Activated naive CD4-positive, alpha-beta T cell treated with anti-CD3 and anti-CD28 coated beads for 36 hours (primary cell): Measurements from ENCODE around the gene P4HA3. TPM values are rescaled to one million over a fixed set of nuclear protein-coding genes. Genes with fewer than 3 reads are reported as not detected.

Source experiments
- CTCF ChIA-PET: fragments of 350-600 bp; sonication (Branson Sonifier 250); formaldehyde crosslinking; loops from one replicate; lab custom pipeline; 2021; ENCODE audit warnings: antibody characterized with exemption; lab: Charles Lee
- DNase-seq: peaks from one replicate; pipeline ENCODE4 v3.0.0-alpha.2; 2020
- H3K27ac Mint-ChIP-seq: one replicate; pipeline ENCODE4 v1.8.0; 2021; ENCODE audit warnings: mild to moderate bottlenecking, mixed read lengths
- H3K27me3 Mint-ChIP-seq: one replicate; pipeline ENCODE4 v1.8.0; 2021; ENCODE audit warnings: low read depth, mixed read lengths
- H3K36me3 Mint-ChIP-seq: one replicate; pipeline ENCODE4 v1.8.0; 2021; ENCODE audit warnings: low read depth, mixed read lengths
- H3K4me1 Mint-ChIP-seq: one replicate; pipeline ENCODE4 v1.8.0; 2021; ENCODE audit warnings: low read depth, mixed read lengths
- H3K4me3 Mint-ChIP-seq: one replicate; pipeline ENCODE4 v1.8.0; 2021; ENCODE audit warnings: mild to moderate bottlenecking, moderate library complexity, mixed read lengths
- H3K9me3 Mint-ChIP-seq: one replicate; pipeline ENCODE4 v1.8.0; 2021; ENCODE audit warnings: mixed read lengths
- intact Hi-C: fragments of 100-400 bp; cut with micrococcal nuclease; formaldehyde crosslinking; loops from one replicate; pipeline ENCODE4 v1.15.1; 2023
- total RNA-seq, 2 experiments: library from RNA; stranded (reverse); gene quantifications; one replicate each; pipeline ENCODE4 v1.2.3, GENCODE V29; 2021

P4HA3 gene
- total RNA-seq, 2 experiments from 2014 or later, result not detected

GRCh38 chr11:74280494-74280893, 30.9 kb downstream of the P4HA3 start:
- no peak for DNase-seq
- Mint-ChIP-seq H3K27ac (no peak overlapping the region), H3K4me1 (no peaks in the 10 kb centered on the region), H3K36me3 (no peaks in the 10 kb centered on the region), H3K9me3 (peaks cover 2% of the 10 kb centered on the region), H3K4me3 (no peak overlapping the region), H3K27me3 (no peaks in the 10 kb centered on the region)
- CTCF ChIA-PET, result interaction anchor here (1.0 to 1.9 kb wide), 2 partner anchors 25 to 41 kb away, joined by 3 to 6 read pairs; no protein-coding TSS in a partner anchor
- intact Hi-C loops, result no loop called here

- Mint-ChIP-seq H3K9me3 (peaks cover 2% of the 10 kb centered on the region), H3K27me3 (no peaks in the 10 kb centered on the region), H3K27ac (no peak overlapping the region)
Observed at GRCh38 chr11:74279256-74279655, 32.2 kb downstream of the P4HA3 start.

GRCh38 chr11:74278721-74279161, 32.7 kb downstream of the P4HA3 start:
- Mint-ChIP-seq H3K27ac (no peak overlapping the region), H3K9me3 (peaks cover 2% of the 10 kb centered on the region), H3K4me1 (no peaks in the 10 kb centered on the region), H3K4me3 (no peak overlapping the region), H3K36me3 (no peaks in the 10 kb centered on the region), H3K27me3 (no peaks in the 10 kb centered on the region)
- intact Hi-C loops, result no loop called here
- CTCF ChIA-PET, result interaction anchor here (1.9 kb wide), 1 partner anchor 23 kb away, joined by 6 read pairs; no protein-coding TSS in a partner anchor
- no peak for DNase-seq

More at GRCh38 chr11:74279256-74279655, 32.2 kb downstream of the P4HA3 start:
- DNase-seq, result no peak
- Mint-ChIP-seq H3K4me1 (no peaks in the 10 kb centered on the region), H3K4me3 (no peak overlapping the region), H3K36me3 (no peaks in the 10 kb centered on the region)
- intact Hi-C loops, result no loop called here
- CTCF ChIA-PET, result interaction anchor here (0.6 to 1.9 kb wide), 2 partner anchors 24 to 152 kb away, joined by 4 to 6 read pairs; no protein-coding TSS in a partner anchor

- H3K27me3 Mint-ChIP-seq, result no peaks in the 10 kb centered on the region
- no peak overlapping the region for H3K27ac Mint-ChIP-seq
- intact Hi-C loops, result no loop called here
- H3K4me1 Mint-ChIP-seq, result no peaks in the 10 kb centered on the region
- no peaks in the 10 kb centered on the region for H3K36me3 Mint-ChIP-seq
- H3K9me3 Mint-ChIP-seq, result peaks cover 2% of the 10 kb centered on the region
- DNase-seq, result no peak
- no peak overlapping the region for H3K4me3 Mint-ChIP-seq
- CTCF ChIA-PET, result no interaction called here
Observed at GRCh38 chr11:74278103-74278502, 33.3 kb downstream of the P4HA3 start.

GRCh38 chr11:74276581-74276980, 34.9 kb downstream of the P4HA3 start:
- intact Hi-C loops, result no loop called here
- Mint-ChIP-seq H3K4me3 (no peak overlapping the region), H3K27me3 (no peaks in the 10 kb centered on the region), H3K9me3 (peaks cover 2% of the 10 kb centered on the region), H3K27ac (no peak overlapping the region), H3K36me3 (no peaks in the 10 kb centered on the region), H3K4me1 (no peaks in the 10 kb centered on the region)
- CTCF ChIA-PET, result interaction anchor here (0.6 kb wide), 1 partner anchor 531 kb away, joined by 3 read pairs; no protein-coding TSS in a partner anchor
- DNase-seq, result no peak

- no peak overlapping the region for H3K27ac Mint-ChIP-seq
- CTCF ChIA-PET, result interaction anchor here (1.4 kb wide), 1 partner anchor 17 kb away, joined by 4 read pairs; no protein-coding TSS in a partner anchor
Observed at GRCh38 chr11:74272276-74272675, 39.2 kb downstream of the P4HA3 start.

GRCh38 chr11:74269161-74269811, 42.2 kb downstream of the P4HA3 start:
- intact Hi-C loops, result no loop called here
- peak; percentile 45 for DNase-seq
- H3K4me1 Mint-ChIP-seq, result peaks cover 20% of the 10 kb centered on the region
- H3K9me3 Mint-ChIP-seq, result no peaks in the 10 kb centered on the region
- no peak overlapping the region for H3K27ac Mint-ChIP-seq
- no peaks in the 10 kb centered on the region for H3K27me3 Mint-ChIP-seq
- CTCF ChIA-PET, result interaction anchor here (0.5 to 3.1 kb wide), 4 partner anchors 13 to 91 kb away, joined by 3 to 16 read pairs (median 8); no protein-coding TSS in a partner anchor
- H3K36me3 Mint-ChIP-seq, result no peaks in the 10 kb centered on the region
- H3K4me3 Mint-ChIP-seq, result no peak overlapping the region

More at GRCh38 chr11:74272276-74272675, 39.2 kb downstream of the P4HA3 start:
- H3K36me3 Mint-ChIP-seq, result no peaks in the 10 kb centered on the region
- H3K4me3 Mint-ChIP-seq, result no peak overlapping the region
- peaks cover 20% of the 10 kb centered on the region for H3K4me1 Mint-ChIP-seq
- H3K9me3 Mint-ChIP-seq, result no peaks in the 10 kb centered on the region
- H3K27me3 Mint-ChIP-seq, result no peaks in the 10 kb centered on the region
- intact Hi-C loops, result no loop called here
- DNase-seq, result no peak

GRCh38 chr11:74268456-74268855, 43.0 kb downstream of the P4HA3 start:
- Mint-ChIP-seq H3K27me3 (no peaks in the 10 kb centered on the region), H3K36me3 (no peaks in the 10 kb centered on the region), H3K4me1 (peaks cover 20% of the 10 kb centered on the region), H3K27ac (no peak overlapping the region), H3K4me3 (no peak overlapping the region), H3K9me3 (no peaks in the 10 kb centered on the region)
- no peak for DNase-seq
- CTCF ChIA-PET, result interaction anchor here (0.7 to 3.1 kb wide), 3 partner anchors 13 to 183 kb away, joined by 3 to 16 read pairs (median 14); no protein-coding TSS in a partner anchor
- intact Hi-C loops, result no loop called here

- H3K4me3 Mint-ChIP-seq, result no peak overlapping the region
- H3K36me3 Mint-ChIP-seq, result no peaks in the 10 kb centered on the region
- CTCF ChIA-PET, result interaction anchor here (0.6 to 0.7 kb wide), 2 partner anchors 55 to 183 kb away, joined by 3 read pairs; no protein-coding TSS in a partner anchor
Observed at GRCh38 chr11:74267014-74267413, 44.4 kb downstream of the P4HA3 start.

GRCh38 chr11:74265256-74265655, 46.2 kb downstream of the P4HA3 start:
- CTCF ChIA-PET, result interaction anchor here (2.2 kb wide), 1 partner anchor 9 kb away, joined by 11 read pairs; no protein-coding TSS in a partner anchor
- intact Hi-C loops, result no loop called here
- Mint-ChIP-seq H3K9me3 (no peaks in the 10 kb centered on the region), H3K36me3 (no peaks in the 10 kb centered on the region), H3K4me1 (peaks cover 20% of the 10 kb centered on the region), H3K4me3 (no peak overlapping the region), H3K27me3 (no peaks in the 10 kb centered on the region), H3K27ac (no peak overlapping the region)
- DNase-seq, result no peak

More at GRCh38 chr11:74267014-74267413, 44.4 kb downstream of the P4HA3 start:
- Mint-ChIP-seq H3K27me3 (no peaks in the 10 kb centered on the region), H3K9me3 (no peaks in the 10 kb centered on the region), H3K4me1 (peaks cover 20% of the 10 kb centered on the region), H3K27ac (no peak overlapping the region)
- DNase-seq, result no peak
- intact Hi-C loops, result no loop called here

- H3K4me1 Mint-ChIP-seq, result no peaks in the 10 kb centered on the region
- no peaks in the 10 kb centered on the region for H3K9me3 Mint-ChIP-seq
- H3K27ac Mint-ChIP-seq, result no peak overlapping the region
- H3K36me3 Mint-ChIP-seq, result no peaks in the 10 kb centered on the region
- intact Hi-C loops, result no loop called here
- no peak overlapping the region for H3K4me3 Mint-ChIP-seq
- no peaks in the 10 kb centered on the region for H3K27me3 Mint-ChIP-seq
- CTCF ChIA-PET, result no interaction called here
- no peak for DNase-seq
Observed at GRCh38 chr11:74262725-74263124, 48.7 kb downstream of the P4HA3 start.

GRCh38 chr11:74257959-74258553, 53.4 kb downstream of the P4HA3 start:
- Mint-ChIP-seq H3K9me3 (no peaks in the 10 kb centered on the region), H3K4me3 (no peak overlapping the region), H3K27ac (no peak overlapping the region), H3K36me3 (peaks cover 11% of the 10 kb centered on the region), H3K27me3 (no peaks in the 10 kb centered on the region), H3K4me1 (peaks cover 3% of the 10 kb centered on the region)
- CTCF ChIA-PET, result interaction anchor here (0.7 kb wide), 1 partner anchor 192 kb away, joined by 3 read pairs; no protein-coding TSS in a partner anchor
- intact Hi-C loops, result loop anchor here (5.0 kb wide), 2 partner anchors 129 to 296 kb away; no protein-coding TSS in a partner anchor
- no peak for DNase-seq
